ENCODE results near the gene TNXB. TPM values are rescaled to one million over a fixed set of nuclear protein-coding genes. Genes with fewer than 3 reads are reported as not detected.

Gene TNXB
- total and polyA plus RNA-seq, 9 of the 15 experiments (the other 6 are each of a cell fraction or from before 2014, with no cell fraction given): 0.14 to 28.1 (median 12.4) TPM

DNA sequence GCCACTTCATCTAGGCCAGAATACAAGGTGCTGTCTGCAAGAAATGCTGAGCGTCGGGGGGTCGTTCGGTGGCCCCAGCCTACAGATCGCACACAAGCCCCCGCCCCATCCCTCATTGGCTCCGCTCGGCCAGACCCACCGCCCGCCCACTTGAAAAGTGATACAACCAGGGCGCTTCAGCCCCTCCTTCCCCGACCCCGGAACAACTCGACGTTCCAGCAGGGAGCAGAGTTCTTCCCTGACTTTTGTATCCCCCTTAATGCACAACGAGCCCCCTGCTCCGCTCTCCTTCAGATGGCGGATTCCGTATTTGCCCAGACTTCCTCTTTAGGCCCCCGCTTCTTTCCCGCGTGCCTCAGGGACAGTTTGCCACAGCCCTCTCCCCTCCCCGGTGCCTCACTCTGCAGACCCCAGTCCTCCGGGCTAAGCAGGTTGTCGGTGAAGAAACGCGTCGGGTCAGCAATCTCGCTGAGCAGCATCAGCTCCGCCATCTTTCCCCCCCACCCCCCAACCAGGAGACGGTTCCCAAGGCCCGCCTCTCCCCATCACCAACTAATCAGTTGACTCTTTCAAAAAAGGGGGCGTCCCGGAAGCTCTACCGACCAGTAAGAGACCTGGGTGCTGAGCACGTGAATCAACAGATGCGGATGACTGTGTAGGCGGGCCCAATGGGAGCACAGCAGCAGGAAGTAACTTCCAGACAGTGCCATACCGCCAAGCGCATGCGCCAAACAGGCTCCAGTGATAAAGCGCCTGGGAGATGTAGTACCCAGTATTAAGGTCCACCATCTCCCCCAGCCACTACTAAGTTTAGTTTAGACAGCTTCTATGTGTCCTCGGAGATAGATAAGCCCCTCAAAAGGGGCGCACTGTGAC is 18.8 kb upstream of the TNXB start, which contains the start of gene ATF6B (continued):
- TF ChIP-seq, protein P1, sequence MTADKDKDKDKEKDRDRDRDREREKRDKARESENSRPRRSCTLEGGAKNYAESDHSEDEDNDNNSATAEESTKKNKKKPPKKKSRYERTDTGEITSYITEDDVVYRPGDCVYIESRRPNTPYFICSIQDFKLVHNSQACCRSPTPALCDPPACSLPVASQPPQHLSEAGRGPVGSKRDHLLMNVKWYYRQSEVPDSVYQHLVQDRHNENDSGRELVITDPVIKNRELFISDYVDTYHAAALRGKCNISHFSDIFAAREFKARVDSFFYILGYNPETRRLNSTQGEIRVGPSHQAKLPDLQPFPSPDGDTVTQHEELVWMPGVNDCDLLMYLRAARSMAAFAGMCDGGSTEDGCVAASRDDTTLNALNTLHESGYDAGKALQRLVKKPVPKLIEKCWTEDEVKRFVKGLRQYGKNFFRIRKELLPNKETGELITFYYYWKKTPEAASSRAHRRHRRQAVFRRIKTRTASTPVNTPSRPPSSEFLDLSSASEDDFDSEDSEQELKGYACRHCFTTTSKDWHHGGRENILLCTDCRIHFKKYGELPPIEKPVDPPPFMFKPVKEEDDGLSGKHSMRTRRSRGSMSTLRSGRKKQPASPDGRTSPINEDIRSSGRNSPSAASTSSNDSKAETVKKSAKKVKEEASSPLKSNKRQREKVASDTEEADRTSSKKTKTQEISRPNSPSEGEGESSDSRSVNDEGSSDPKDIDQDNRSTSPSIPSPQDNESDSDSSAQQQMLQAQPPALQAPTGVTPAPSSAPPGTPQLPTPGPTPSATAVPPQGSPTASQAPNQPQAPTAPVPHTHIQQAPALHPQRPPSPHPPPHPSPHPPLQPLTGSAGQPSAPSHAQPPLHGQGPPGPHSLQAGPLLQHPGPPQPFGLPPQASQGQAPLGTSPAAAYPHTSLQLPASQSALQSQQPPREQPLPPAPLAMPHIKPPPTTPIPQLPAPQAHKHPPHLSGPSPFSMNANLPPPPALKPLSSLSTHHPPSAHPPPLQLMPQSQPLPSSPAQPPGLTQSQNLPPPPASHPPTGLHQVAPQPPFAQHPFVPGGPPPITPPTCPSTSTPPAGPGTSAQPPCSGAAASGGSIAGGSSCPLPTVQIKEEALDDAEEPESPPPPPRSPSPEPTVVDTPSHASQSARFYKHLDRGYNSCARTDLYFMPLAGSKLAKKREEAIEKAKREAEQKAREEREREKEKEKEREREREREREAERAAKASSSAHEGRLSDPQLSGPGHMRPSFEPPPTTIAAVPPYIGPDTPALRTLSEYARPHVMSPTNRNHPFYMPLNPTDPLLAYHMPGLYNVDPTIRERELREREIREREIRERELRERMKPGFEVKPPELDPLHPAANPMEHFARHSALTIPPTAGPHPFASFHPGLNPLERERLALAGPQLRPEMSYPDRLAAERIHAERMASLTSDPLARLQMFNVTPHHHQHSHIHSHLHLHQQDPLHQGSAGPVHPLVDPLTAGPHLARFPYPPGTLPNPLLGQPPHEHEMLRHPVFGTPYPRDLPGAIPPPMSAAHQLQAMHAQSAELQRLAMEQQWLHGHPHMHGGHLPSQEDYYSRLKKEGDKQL (CRISPR knock-in tag; IDR thresholded peaks at IDR 0.05; ENCODE audit: borderline replicate concordance): no peak
- TF ChIP-seq, protein P2, sequence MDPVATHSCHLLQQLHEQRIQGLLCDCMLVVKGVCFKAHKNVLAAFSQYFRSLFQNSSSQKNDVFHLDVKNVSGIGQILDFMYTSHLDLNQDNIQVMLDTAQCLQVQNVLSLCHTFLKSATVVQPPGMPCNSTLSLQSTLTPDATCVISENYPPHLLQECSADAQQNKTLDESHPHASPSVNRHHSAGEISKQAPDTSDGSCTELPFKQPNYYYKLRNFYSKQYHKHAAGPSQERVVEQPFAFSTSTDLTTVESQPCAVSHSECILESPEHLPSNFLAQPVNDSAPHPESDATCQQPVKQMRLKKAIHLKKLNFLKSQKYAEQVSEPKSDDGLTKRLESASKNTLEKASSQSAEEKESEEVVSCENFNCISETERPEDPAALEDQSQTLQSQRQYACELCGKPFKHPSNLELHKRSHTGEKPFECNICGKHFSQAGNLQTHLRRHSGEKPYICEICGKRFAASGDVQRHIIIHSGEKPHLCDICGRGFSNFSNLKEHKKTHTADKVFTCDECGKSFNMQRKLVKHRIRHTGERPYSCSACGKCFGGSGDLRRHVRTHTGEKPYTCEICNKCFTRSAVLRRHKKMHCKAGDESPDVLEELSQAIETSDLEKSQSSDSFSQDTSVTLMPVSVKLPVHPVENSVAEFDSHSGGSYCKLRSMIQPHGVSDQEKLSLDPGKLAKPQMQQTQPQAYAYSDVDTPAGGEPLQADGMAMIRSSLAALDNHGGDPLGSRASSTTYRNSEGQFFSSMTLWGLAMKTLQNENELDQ (CRISPR knock-in tag; IDR thresholded peaks at IDR 0.05; ENCODE audit: borderline replicate concordance): no peak
- peak; percentile 60 for TF ChIP-seq SP2 (IDR thresholded peaks at IDR 0.05; ENCODE audit: extremely low read depth, low read depth, low read length, poor library complexity, severe bottlenecking)
- TF ChIP-seq, protein P3, sequence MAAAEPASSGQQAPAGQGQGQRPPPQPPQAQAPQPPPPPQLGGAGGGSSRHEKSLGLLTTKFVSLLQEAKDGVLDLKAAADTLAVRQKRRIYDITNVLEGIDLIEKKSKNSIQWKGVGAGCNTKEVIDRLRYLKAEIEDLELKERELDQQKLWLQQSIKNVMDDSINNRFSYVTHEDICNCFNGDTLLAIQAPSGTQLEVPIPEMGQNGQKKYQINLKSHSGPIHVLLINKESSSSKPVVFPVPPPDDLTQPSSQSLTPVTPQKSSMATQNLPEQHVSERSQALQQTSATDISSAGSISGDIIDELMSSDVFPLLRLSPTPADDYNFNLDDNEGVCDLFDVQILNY (CRISPR knock-in tag; IDR thresholded peaks at IDR 0.05): no peak
- no peak for TF ChIP-seq GMEB1 (CRISPR knock-in tag; IDR thresholded peaks at IDR 0.05)
- TF ChIP-seq ZNF316 (IDR thresholded peaks at IDR 0.05): peak; percentile 92
- TF ChIP-seq NR2C2 (CRISPR knock-in tag; IDR thresholded peaks at IDR 0.05): no peak
- peak; percentile 89 for TF ChIP-seq NR2C2 (tag; IDR thresholded peaks at IDR 0.05)
- TF ChIP-seq RBM14 (IDR thresholded peaks at IDR 0.05; ENCODE audit: borderline replicate concordance, insufficient read depth, low read depth, low read length): no peak
- no peak for TF ChIP-seq ZNF217 (CRISPR knock-in tag; IDR thresholded peaks at IDR 0.05)
- no peak for TF ChIP-seq NFIX (CRISPR knock-in tag; IDR thresholded peaks at IDR 0.05; ENCODE audit: low read depth)
- TF ChIP-seq, protein P4, sequence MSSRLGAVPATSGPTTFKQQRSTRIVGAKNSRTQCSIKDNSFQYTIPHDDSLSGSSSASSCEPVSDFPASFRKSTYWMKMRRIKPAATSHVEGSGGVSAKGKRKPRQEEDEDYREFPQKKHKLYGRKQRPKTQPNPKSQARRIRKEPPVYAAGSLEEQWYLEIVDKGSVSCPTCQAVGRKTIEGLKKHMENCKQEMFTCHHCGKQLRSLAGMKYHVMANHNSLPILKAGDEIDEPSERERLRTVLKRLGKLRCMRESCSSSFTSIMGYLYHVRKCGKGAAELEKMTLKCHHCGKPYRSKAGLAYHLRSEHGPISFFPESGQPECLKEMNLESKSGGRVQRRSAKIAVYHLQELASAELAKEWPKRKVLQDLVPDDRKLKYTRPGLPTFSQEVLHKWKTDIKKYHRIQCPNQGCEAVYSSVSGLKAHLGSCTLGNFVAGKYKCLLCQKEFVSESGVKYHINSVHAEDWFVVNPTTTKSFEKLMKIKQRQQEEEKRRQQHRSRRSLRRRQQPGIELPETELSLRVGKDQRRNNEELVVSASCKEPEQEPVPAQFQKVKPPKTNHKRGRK (tag; IDR thresholded peaks at IDR 0.05): no peak

Data from K562 (cell line).